Lower leg skin (tissue), 3 donors: Measurements from ENCODE around the gene FOLH1.
"Not testable (repeated sequence)": the region's sequence is repeated elsewhere in the genome, so short reads cannot be mapped to it uniquely, and the experiment has no call there.

Experiments used
- POLR2A ChIP-seq, 2 donors: fragments of 450-650 bp; IDR thresholded peaks; one replicate each; pipeline ENCODE4 v1.6.1; 2016 to 2017; ENCODE audit warnings: antibody characterized with exemption in 2 of 2, mild to moderate bottlenecking in 1 of 2, moderate library complexity in 1 of 2
- TF ChIP-seq, protein P1 (sequence below), 3 donors: fragments of 450-650 bp; IDR thresholded peaks; one replicate each; pipeline ENCODE4 v1.5.1; 2016; ENCODE audit warnings: antibody characterized with exemption in 3 of 3, mild to moderate bottlenecking in 3 of 3, moderate library complexity in 2 of 3

DNA sequence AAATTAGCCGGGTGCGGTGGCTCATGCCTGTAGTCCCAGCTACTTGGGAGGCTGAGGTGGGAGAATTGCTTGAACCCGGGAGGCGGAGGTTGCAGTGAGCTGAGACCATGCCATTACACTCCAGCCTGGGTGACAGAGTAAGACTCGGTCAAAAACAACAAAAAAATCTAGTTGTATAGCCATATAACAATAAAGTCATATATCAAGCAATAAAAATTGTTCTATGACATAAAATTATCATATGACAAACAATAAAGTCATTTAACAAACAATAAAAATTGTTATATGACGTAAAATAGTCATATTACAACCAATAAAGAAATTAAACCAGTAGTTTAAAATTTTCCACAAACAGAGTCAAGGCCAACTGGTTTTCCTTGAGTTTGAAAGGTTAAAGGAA, 12.4 kb downstream of the FOLH1 start:
- TF ChIP-seq, protein P1, sequence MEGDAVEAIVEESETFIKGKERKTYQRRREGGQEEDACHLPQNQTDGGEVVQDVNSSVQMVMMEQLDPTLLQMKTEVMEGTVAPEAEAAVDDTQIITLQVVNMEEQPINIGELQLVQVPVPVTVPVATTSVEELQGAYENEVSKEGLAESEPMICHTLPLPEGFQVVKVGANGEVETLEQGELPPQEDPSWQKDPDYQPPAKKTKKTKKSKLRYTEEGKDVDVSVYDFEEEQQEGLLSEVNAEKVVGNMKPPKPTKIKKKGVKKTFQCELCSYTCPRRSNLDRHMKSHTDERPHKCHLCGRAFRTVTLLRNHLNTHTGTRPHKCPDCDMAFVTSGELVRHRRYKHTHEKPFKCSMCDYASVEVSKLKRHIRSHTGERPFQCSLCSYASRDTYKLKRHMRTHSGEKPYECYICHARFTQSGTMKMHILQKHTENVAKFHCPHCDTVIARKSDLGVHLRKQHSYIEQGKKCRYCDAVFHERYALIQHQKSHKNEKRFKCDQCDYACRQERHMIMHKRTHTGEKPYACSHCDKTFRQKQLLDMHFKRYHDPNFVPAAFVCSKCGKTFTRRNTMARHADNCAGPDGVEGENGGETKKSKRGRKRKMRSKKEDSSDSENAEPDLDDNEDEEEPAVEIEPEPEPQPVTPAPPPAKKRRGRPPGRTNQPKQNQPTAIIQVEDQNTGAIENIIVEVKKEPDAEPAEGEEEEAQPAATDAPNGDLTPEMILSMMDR (IDR thresholded peaks at IDR 0.05) = not testable (repeated sequence)
- not testable (repeated sequence) for TF ChIP-seq POLR2A (IDR thresholded peaks at IDR 0.05)
